HAP-1 (cell line): Measurements from ENCODE around the gene AMY1A.
"Not testable (repeated sequence)": the region's sequence is repeated elsewhere in the genome, so short reads cannot be mapped to it uniquely, and the experiment has no call there.

Experiments used
- DNase-seq, 2 experiments: peaks; one replicate each; pipeline ENCODE4 v3.0.0-alpha.2; 2016 to 2020; ENCODE audit warnings: low spot score in 2 of 2
- H3K27me3 ChIP-seq: fragments of 250-450 bp; sonication (Bioruptor Pico); 2 replicates; pipeline ENCODE4 v1.5.1; 2020; ENCODE audit warnings: low read depth, mild to moderate bottlenecking, moderate library complexity
- H3K36me3 ChIP-seq: fragments of 250-450 bp; sonication (Bioruptor Pico); replicated peaks from 2 replicates; pipeline ENCODE4 v1.5.1; 2020; ENCODE audit warnings: mild to moderate bottlenecking
- H3K4me1 ChIP-seq: fragments of 250-450 bp; sonication (Bioruptor Pico); 2 replicates; pipeline ENCODE4 v1.5.1; 2020; ENCODE audit warnings: mild to moderate bottlenecking
- H3K4me3 ChIP-seq: fragments of 250-450 bp; sonication (Bioruptor Pico); 2 replicates; pipeline ENCODE4 v1.5.1; 2020; ENCODE audit warnings: mild to moderate bottlenecking, moderate library complexity
- H3K9me3 ChIP-seq: fragments of 250-450 bp; sonication (Bioruptor Pico); 2 replicates; pipeline ENCODE4 v1.5.1; 2020; ENCODE audit warnings: mild to moderate bottlenecking, moderate library complexity
- in situ Hi-C: fragments of 300-500 bp; cut with MboI; formaldehyde crosslinking; loops from 3 replicates; pipeline ENCODE4 v1.14.3; 2020; ENCODE audit warnings: low sequenced_read_pairs, inconsistent platforms, mixed read lengths

AMY1A gene

GRCh38 chr1:103655460-103655859, at the start of gene AMY1A:
AMY1A (plus strand) TSS chr1:103655760; CDS start chr1:103656331, 571 bp downstream.
- H3K4me3 ChIP-seq, in situ Hi-C loops, H3K36me3 ChIP-seq, DNase-seq, H3K4me1 ChIP-seq, H3K9me3 ChIP-seq, H3K27me3 ChIP-seq: not testable (repeated sequence)

GRCh38 chr1:103616362-103616761, 39.2 kb upstream of the AMY1A start:
- no peaks in the 10 kb centered on the region for H3K4me1 ChIP-seq
- H3K9me3 ChIP-seq = no peaks in the 10 kb centered on the region
- in situ Hi-C loops = no loop called here
- no peak for DNase-seq
- no peaks in the 10 kb centered on the region for H3K27me3 ChIP-seq
- no peaks in the 10 kb centered on the region for H3K36me3 ChIP-seq
- no peak overlapping the region for H3K4me3 ChIP-seq

GRCh38 chr1:103616994-103617477, 38.5 kb upstream of the AMY1A start, which contains the start of gene AMY2A:
AMY2A (plus strand) TSS chr1:103617427; CDS start chr1:103617441, 14 bp downstream.
- in situ Hi-C loops = not testable (repeated sequence)

GRCh38 chr1:103627436-103627835, 28.1 kb upstream of the AMY1A start:
- H3K4me1 ChIP-seq, H3K27me3 ChIP-seq, in situ Hi-C loops, H3K36me3 ChIP-seq, DNase-seq, H3K4me3 ChIP-seq, H3K9me3 ChIP-seq: not testable (repeated sequence)

More at GRCh38 chr1:103616994-103617477, 38.5 kb upstream of the AMY1A start, which contains the start of gene AMY2A:
- DNase-seq, H3K27me3 ChIP-seq, H3K4me1 ChIP-seq, H3K9me3 ChIP-seq, H3K4me3 ChIP-seq, H3K36me3 ChIP-seq: not testable (repeated sequence)

GRCh38 chr1:103641194-103641593, 14.4 kb upstream of the AMY1A start:
- H3K27me3 ChIP-seq, in situ Hi-C loops, H3K36me3 ChIP-seq, H3K4me1 ChIP-seq, H3K9me3 ChIP-seq, H3K4me3 ChIP-seq, DNase-seq: not testable (repeated sequence)

GRCh38 chr1:103643908-103644307, 11.7 kb upstream of the AMY1A start:
- H3K9me3 ChIP-seq, H3K36me3 ChIP-seq, H3K4me1 ChIP-seq, H3K4me3 ChIP-seq, in situ Hi-C loops, DNase-seq, H3K27me3 ChIP-seq: not testable (repeated sequence)

- H3K36me3 ChIP-seq, H3K27me3 ChIP-seq, in situ Hi-C loops, H3K4me3 ChIP-seq, H3K9me3 ChIP-seq, H3K4me1 ChIP-seq, DNase-seq: not testable (repeated sequence)
These were observed 5.3 kb upstream of the AMY1A start for GRCh38 chr1:103650305-103650704.

GRCh38 chr1:103650889-103651288, 4.7 kb upstream of the AMY1A start:
- in situ Hi-C loops, DNase-seq, H3K27me3 ChIP-seq, H3K4me1 ChIP-seq, H3K4me3 ChIP-seq, H3K9me3 ChIP-seq, H3K36me3 ChIP-seq: not testable (repeated sequence)

GRCh38 chr1:103654133-103654532, 1.4 kb upstream of the AMY1A start:
- H3K36me3 ChIP-seq, H3K4me1 ChIP-seq, H3K9me3 ChIP-seq, H3K27me3 ChIP-seq, DNase-seq, in situ Hi-C loops, H3K4me3 ChIP-seq: not testable (repeated sequence)

- H3K4me3 ChIP-seq, in situ Hi-C loops, H3K4me1 ChIP-seq, H3K27me3 ChIP-seq, H3K36me3 ChIP-seq, H3K9me3 ChIP-seq, DNase-seq: not testable (repeated sequence)
These were observed 20.8 kb downstream of the AMY1A start for GRCh38 chr1:103676335-103676734.

- DNase-seq, H3K4me1 ChIP-seq, H3K9me3 ChIP-seq, in situ Hi-C loops, H3K4me3 ChIP-seq, H3K27me3 ChIP-seq, H3K36me3 ChIP-seq: not testable (repeated sequence)
These were observed 40.5 kb downstream of the AMY1A start, which contains the start of gene AMY1B for GRCh38 chr1:103696110-103696509. AMY1B (minus strand) TSS chr1:103696210; CDS start chr1:103695639, 571 bp downstream.

- H3K9me3 ChIP-seq, in situ Hi-C loops, H3K36me3 ChIP-seq, H3K27me3 ChIP-seq, H3K4me1 ChIP-seq, H3K4me3 ChIP-seq, DNase-seq: not testable (repeated sequence)
These were observed 41.9 kb downstream of the AMY1A start for GRCh38 chr1:103697430-103697829.

GRCh38 chr1:103700669-103701068, 45.1 kb downstream of the AMY1A start:
- H3K27me3 ChIP-seq, DNase-seq, H3K4me3 ChIP-seq, in situ Hi-C loops, H3K4me1 ChIP-seq, H3K9me3 ChIP-seq, H3K36me3 ChIP-seq: not testable (repeated sequence)

- in situ Hi-C loops, H3K9me3 ChIP-seq: not testable (repeated sequence)
These were observed 45.7 kb downstream of the AMY1A start for GRCh38 chr1:103701256-103701655.

GRCh38 chr1:103707670-103708069, 52.1 kb downstream of the AMY1A start:
- in situ Hi-C loops, DNase-seq: not testable (repeated sequence)

More at GRCh38 chr1:103701256-103701655, 45.7 kb downstream of the AMY1A start:
- not testable (repeated sequence) for H3K4me3 ChIP-seq, H3K36me3 ChIP-seq, DNase-seq, H3K4me1 ChIP-seq, H3K27me3 ChIP-seq

More at GRCh38 chr1:103707670-103708069, 52.1 kb downstream of the AMY1A start:
- not testable (repeated sequence) for H3K9me3 ChIP-seq, H3K27me3 ChIP-seq, H3K36me3 ChIP-seq, H3K4me3 ChIP-seq, H3K4me1 ChIP-seq
